GM19438 (cell line): ENCODE measurements around the gene GRIN3B.
"Not testable (repeated sequence)": the region's sequence is repeated elsewhere in the genome, so short reads cannot be mapped to it uniquely, and the experiment has no call there.

Experiments
- ATAC-seq: cut with Tn5 transposase; IDR thresholded peaks from one replicate; pipeline ENCODE4 v1.9.1; 2021; ENCODE audit warnings: low read depth; ENCODE audit not compliant: unreplicated experiment

GRIN3B gene

DNA sequence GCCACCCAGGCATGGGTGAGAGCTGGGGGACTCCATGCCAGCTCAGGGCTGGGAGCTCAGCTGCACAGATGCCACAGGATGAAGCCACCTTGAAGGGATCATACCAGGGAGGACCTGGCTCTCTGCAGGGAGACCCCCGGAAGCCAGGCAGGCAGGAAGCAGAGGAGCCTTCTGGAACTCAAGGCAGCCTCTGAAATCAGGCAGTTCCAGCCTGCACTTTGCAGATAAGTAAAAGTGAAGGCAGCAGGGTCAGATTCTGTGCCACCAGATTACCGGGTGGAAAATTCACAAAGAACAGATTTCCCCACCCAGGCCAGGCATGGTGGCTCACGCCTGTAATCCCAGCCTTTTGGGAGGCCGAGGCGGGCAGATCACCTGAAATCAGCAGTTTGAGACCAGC is 18.2 kb downstream of the GRIN3B start:
- no peak for ATAC-seq

GRCh38 chr19:1018932-1019615 is 18.9 kb downstream of the GRIN3B start:
- no peak for ATAC-seq

DNA sequence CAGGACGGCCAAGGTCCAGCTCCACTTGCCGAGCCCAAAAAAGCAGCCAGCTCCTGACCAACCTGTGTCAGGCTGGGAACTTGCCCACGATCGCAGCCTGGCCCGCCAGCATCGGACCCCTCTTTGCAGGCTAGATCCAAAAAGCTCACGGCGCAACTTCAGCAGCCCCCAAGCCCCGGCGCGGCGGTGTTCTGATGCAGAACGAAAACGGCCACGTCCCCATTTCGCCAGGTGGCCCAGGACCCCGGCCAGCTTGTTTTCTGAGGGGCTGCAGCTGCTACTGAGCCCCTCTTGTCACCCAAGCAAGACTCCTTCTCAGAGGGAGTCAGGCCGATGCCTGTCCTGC is 19.4 kb downstream of the GRIN3B start:
- ATAC-seq, result no peak

GRCh38 chr19:1019980-1020867 is 20.0 kb downstream of the GRIN3B start:
- no peak for ATAC-seq

DNA sequence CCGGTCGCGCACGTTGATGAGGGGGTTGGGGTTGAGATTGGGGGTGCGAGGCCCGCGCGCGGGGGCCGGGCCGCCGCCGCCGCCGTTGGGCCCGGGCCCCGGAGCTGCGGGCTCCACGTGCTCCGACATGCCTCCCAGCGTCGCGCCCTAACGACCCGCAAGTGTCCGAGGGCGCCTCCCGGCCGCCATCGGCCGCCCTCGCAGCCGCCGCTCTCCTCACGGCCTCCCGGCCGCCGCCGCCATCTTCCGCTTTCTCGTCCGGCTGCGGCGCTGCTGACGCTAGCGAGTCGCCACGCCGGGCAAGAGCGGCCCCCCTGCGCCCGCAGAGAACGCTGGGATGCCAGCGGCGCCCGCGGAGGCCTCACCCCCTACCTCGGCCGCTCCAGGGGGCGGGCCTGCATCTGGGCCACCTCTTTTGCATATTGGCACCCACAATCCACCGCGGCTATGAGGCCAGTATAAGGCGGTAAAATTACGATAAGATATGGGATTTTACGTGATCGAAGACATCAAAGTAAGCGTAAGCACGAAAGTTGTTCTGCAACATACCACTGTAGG is 20.7 kb downstream of the GRIN3B start, which contains the start of gene TMEM259:
TSS of gene TMEM259 (minus strand) at position 256 of the 558 bp plus-strand sequence. CDS start at position 129, 127 bp downstream.
- ATAC-seq, result peak; percentile 71

- not testable (repeated sequence) for ATAC-seq
Measured at GRCh38 chr19:1023883-1024188, 23.6 kb downstream of the GRIN3B start.

- not testable (repeated sequence) for ATAC-seq
Measured at GRCh38 chr19:1025080-1025479, 24.9 kb downstream of the GRIN3B start.

- ATAC-seq, result no peak
Measured at GRCh38 chr19:1025960-1026782, 26.0 kb downstream of the GRIN3B start, which contains the start of gene CNN2. CNN2 (plus strand) TSS chr19:1026608; CDS start chr19:1026662, 54 bp downstream.

- ATAC-seq, result no peak
Measured at GRCh38 chr19:1026783-1027649, 26.8 kb downstream of the GRIN3B start.

GRCh38 chr19:1027650-1028061 is 27.4 kb downstream of the GRIN3B start:
- ATAC-seq, result no peak

DNA sequence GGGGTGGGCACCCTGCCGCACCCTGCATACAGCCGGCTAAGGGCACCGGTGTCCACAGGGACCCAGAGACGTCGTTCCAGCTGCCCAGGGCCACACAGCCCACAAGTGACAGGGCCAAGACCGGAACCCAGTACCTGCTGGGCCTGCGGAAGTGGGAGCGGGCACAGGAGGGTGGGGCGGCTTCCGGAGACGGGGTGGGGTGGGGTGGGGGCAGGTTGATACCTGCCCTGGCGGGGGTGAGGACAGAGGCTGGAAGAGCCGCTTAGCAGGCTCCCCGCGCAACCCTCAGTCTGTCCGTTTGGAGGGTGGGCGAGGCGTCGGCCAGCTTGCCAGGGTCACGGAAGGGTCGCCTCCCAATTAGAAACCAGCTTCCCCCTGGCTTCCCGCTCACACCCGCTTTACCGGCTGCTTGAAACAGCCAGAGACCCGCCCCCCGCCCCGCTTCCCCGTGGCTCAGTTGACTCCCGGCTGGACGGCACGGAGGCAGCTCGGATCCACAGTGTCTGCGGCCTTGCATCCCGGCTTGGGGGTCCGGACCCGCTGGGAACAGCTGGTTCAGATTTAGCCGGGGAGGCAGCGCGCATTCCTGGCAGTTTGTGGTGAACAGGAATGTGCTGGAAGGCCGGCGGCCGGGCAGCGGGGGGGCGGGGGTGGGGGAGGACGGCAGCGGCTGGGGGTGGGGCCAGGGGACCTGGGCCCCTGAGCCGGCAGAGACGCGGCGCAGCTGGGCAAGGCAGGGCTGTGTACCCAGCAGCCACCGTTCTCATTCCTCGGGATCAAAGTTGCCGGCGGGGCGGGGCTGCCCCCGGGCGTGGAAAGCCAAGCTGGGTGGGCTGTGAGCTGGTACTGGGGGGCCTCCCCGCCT is 28.1 kb downstream of the GRIN3B start:
- ATAC-seq, result no peak

DNA sequence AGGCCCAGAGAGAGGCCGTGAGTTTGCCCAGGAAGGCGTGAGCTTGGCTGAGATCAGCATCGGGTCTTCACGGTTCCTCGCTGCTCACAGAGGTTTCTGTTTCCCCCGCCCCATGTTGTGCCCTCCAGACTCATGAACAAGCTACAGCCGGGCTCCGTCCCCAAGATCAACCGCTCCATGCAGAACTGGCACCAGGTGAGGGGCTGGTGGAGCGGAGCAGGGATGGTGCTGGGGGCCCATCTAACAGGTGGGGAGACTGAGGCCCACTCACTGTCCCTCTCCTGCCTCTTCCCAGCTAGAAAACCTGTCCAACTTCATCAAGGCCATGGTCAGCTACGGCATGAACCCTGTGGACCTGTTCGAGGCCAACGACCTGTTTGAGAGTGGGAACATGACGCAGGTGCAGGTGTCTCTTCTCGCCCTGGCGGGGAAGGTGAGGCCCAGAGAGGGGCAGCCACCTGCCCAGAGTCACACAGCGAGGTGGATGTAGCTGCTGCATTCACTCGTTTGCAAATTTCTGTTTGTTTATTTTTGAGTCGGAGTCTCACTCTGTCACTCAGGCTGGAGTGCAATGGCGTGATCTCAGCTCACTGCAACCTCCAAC is 32.1 kb downstream of the GRIN3B start:
- no peak for ATAC-seq

DNA sequence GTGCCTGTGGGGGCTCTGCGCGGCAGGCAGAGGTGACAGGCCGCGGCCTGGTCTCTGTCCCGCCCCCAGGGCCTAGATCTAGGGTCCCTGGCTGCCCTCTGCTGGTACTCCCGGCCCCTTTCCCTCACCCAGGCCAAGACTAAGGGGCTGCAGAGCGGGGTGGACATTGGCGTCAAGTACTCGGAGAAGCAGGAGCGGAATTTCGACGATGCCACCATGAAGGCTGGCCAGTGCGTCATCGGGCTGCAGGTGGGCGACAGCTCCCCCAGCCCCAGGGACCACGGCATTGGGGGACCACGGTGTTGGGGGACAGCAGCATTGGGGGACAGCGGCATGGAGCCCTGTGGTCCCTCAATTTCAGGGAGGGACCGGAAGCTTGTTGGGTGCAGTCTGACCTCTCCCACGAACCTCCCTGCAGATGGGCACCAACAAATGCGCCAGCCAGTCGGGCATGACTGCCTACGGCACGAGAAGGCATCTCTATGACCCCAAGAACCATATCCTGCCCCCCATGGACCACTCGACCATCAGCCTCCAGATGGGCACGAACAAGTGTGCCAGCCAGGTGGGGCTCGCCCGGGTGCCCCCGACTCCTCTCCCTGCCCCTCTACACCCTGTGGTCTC is 35.9 kb downstream of the GRIN3B start:
- ATAC-seq, result no peak

GRCh38 chr19:1037621-1038064 is 37.4 kb downstream of the GRIN3B start:
- no peak for ATAC-seq

DNA sequence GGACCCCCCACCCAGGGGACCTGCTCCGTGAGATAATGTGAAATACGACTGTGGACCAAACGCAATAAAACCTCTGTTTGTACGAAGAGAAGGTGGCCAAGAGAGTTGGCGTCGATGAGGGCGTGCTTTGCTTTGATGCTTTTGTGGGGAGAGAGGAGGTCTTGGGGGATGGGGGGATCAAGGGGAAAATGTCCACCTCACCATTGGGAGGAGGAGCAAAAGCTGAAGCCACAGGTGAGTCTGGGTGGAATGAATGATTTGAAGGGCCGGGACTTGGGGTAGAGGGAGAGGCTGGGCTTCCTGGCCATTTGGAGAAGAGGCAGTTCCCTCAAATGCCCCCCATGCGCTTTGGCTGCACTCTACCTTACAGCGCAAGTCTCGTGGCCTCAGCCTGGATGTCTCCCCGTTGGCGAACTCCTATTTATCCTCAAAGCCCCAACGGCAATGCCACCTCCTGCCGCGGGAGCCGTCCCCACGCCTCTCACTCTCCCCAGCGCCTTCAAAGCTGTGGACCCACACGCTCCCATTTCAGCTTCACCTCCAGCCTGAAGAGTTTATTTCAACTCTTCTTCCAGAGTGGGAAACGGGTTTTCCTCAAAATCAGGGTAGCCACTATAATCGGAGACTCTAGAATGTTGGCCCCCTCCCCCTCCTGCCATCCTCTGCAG is 38.9 kb downstream of the GRIN3B start:
- ATAC-seq, result no peak

DNA sequence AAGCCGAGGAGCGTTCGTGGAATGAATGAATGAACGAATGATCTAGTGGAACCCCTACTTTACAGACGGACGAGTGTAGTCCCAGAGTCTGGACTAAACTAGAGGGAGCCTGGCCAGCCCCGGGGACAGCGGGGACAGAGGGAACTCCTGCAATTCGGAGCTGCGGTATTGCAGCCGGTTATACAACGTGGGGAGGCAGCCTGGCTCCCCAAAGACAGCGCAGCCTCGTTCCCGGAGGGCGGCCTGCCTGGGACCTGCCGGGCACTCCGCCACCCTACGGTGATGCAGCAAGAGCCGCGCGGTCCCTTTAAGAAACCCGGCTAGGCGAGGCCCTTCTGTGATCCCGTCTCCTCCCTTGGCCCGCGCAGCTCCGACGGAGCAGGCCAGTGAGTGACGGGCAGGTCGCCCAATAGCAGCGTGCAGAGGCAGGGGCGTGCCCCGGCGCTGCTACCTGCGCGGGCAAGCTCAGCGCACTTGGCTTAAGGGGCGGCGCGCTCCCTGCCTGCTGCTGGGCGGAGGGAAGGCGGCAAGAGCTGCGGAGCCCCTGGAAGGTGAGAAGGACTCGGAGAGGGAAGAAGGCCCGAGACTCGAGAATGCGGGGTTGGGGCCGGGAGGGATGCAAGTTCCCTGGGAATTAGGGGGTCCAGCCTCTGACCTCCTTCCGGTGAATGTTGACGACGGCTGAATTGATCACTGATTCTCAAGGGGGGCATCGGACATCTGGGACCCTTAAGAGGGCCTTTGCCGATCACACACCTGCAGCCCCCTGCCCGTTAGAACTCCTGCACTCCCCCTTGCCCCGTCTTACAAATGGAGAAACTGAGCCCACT is 39.6 kb downstream of the GRIN3B start, which contains the start of gene ABCA7:
TSS of gene ABCA7 (plus strand) at position 462 of the 830 bp plus-strand sequence. CDS start 1,255 bp downstream, outside the sequence.
- ATAC-seq, result peak; percentile 59
